Breast epithelium (tissue), 3 donors: ENCODE results near the gene PRDM11.

Source experiments
- POLR2AphosphoS5 ChIP-seq, 3 donors: sonication (generic); formaldehyde crosslinking; IDR thresholded peaks; one replicate each; pipeline ENCODE4 v1.6.1; 2017; ENCODE audit warnings: antibody characterized with exemption in 3 of 3
- TF ChIP-seq, protein P1 (sequence below), 3 donors: fragments of 450-650 bp; IDR thresholded peaks; one replicate each; pipeline ENCODE4 v1.5.1; 2016 to 2017; ENCODE audit warnings: antibody characterized with exemption in 3 of 3, mild to moderate bottlenecking in 3 of 3, moderate library complexity in 3 of 3

DNA sequence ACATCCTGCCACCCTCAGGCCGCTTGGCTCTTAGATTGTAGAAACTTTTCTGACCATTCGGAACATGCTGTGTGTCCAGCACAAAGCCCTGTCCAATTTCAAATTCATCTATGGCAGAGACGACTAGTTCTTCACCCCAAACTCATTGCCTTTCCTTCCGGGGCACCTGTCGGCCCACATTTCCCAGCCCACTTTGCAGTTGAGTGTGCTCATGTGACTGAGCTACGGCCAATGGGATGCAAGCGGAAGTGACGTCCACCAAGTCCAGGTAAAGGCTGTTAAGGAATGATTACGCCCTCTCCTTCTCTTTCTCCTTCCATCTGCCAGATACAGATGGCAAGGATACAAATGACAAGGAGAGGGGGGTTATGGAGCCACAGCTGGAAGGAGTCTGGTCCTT is 107.2 kb downstream of the PRDM11 start:
- TF ChIP-seq, protein P1, sequence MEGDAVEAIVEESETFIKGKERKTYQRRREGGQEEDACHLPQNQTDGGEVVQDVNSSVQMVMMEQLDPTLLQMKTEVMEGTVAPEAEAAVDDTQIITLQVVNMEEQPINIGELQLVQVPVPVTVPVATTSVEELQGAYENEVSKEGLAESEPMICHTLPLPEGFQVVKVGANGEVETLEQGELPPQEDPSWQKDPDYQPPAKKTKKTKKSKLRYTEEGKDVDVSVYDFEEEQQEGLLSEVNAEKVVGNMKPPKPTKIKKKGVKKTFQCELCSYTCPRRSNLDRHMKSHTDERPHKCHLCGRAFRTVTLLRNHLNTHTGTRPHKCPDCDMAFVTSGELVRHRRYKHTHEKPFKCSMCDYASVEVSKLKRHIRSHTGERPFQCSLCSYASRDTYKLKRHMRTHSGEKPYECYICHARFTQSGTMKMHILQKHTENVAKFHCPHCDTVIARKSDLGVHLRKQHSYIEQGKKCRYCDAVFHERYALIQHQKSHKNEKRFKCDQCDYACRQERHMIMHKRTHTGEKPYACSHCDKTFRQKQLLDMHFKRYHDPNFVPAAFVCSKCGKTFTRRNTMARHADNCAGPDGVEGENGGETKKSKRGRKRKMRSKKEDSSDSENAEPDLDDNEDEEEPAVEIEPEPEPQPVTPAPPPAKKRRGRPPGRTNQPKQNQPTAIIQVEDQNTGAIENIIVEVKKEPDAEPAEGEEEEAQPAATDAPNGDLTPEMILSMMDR (IDR thresholded peaks at IDR 0.05), result no peak
- no peak for TF ChIP-seq POLR2AphosphoS5 (IDR thresholded peaks at IDR 0.05)
